NB4 (cell line): ENCODE results near the gene PAFAH2.

Experiments
- MYC ChIP-seq: IDR thresholded peaks from 2 replicates; pipeline ENCODE4 v1.6.1; 2011; ENCODE audit warnings: low read depth, low read length
- POLR2A ChIP-seq: IDR thresholded peaks from 2 replicates; pipeline ENCODE4 v1.6.1; 2011; ENCODE audit warnings: mild to moderate bottlenecking; ENCODE audit not compliant: insufficient read length; ENCODE audit errors: extremely low read depth
- TF ChIP-seq, protein P1 (sequence below): IDR thresholded peaks from one replicate; pipeline ENCODE4 v1.5.1; 2012; ENCODE audit warnings: low read depth, low read length
- TF ChIP-seq, protein P2 (sequence below): IDR thresholded peaks from 2 replicates; pipeline ENCODE4 v1.6.1; 2011; ENCODE audit warnings: low read depth, low read length

DNA sequence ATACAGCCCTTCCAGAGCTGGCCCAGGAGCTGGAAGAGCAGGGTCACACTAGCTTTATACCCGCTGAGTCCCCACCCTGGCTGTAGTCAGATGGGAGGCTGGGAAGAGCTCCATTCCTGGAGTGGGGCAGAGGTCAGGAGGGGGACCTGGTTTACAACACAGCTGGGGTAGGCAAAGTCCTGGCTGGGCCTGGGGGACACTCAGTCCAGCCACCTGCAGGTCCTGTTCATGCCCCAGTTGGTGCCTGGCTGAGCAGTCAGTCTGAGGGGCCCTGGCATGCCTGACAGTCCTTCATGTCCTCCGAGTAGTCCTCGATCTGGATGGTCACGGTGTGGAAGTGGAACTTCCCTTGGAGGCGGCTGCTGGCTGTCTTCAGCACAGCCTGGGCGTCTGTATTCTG is 41.0 kb upstream of the PAFAH2 start:
- TF ChIP-seq, protein P1, sequence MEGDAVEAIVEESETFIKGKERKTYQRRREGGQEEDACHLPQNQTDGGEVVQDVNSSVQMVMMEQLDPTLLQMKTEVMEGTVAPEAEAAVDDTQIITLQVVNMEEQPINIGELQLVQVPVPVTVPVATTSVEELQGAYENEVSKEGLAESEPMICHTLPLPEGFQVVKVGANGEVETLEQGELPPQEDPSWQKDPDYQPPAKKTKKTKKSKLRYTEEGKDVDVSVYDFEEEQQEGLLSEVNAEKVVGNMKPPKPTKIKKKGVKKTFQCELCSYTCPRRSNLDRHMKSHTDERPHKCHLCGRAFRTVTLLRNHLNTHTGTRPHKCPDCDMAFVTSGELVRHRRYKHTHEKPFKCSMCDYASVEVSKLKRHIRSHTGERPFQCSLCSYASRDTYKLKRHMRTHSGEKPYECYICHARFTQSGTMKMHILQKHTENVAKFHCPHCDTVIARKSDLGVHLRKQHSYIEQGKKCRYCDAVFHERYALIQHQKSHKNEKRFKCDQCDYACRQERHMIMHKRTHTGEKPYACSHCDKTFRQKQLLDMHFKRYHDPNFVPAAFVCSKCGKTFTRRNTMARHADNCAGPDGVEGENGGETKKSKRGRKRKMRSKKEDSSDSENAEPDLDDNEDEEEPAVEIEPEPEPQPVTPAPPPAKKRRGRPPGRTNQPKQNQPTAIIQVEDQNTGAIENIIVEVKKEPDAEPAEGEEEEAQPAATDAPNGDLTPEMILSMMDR: no peak
- TF ChIP-seq, protein P2, sequence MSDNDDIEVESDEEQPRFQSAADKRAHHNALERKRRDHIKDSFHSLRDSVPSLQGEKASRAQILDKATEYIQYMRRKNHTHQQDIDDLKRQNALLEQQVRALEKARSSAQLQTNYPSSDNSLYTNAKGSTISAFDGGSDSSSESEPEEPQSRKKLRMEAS: no peak
- no peak for TF ChIP-seq POLR2A
- TF ChIP-seq MYC: no peak
